SK-N-MC (cell line): ENCODE measurements around the gene GET3.

Source experiments
- EZH2 ChIP-seq: fragments of 200-600 bp; sonication (generic); IDR thresholded peaks from one replicate; pipeline ENCODE4 v1.6.1; 2017; ENCODE audit warnings: antibody characterized with exemption
- POLR2AphosphoS5 ChIP-seq: IDR thresholded peaks from 2 replicates; pipeline ENCODE4 v1.6.1; 2012; ENCODE audit warnings: mild to moderate bottlenecking, low read depth, low read length, borderline replicate concordance

DNA sequence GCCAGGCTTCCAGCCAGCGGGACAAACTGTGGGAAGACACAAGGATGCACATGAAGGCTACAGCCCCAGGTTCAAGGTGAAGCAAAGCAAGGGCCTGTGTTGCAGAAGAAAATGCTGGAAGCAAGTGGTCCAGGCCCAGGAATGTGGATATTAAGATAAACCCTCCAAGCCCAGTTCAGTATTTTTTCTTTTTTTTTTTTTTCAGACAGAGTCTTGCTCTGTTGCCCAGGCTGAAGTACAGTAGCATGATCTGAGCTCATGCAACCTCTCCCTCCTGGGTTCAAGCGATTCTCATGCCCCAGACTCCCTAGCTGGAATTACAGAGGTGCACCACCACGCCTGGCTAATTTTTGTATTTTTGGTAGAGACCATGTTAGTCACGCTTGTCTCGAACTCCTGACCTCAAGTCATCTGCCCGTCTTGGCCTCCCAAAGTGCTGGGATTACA, 59.9 kb downstream of the GET3 start:
- TF ChIP-seq EZH2 (no peak), POLR2AphosphoS5 (no peak)
